Hematopoietic multipotent progenitor cell treated with erythropoietin and hydrocortisone succinate and interleukin-3 and kit ligand, for 15 days (in vitro differentiated cells): ENCODE results near the gene CAD.

ENCODE experiments used
- DNase-seq: peaks from one replicate; pipeline ENCODE4 v3.0.0-alpha.2; 2015; ENCODE audit warnings: low spot score

CAD gene

DNA sequence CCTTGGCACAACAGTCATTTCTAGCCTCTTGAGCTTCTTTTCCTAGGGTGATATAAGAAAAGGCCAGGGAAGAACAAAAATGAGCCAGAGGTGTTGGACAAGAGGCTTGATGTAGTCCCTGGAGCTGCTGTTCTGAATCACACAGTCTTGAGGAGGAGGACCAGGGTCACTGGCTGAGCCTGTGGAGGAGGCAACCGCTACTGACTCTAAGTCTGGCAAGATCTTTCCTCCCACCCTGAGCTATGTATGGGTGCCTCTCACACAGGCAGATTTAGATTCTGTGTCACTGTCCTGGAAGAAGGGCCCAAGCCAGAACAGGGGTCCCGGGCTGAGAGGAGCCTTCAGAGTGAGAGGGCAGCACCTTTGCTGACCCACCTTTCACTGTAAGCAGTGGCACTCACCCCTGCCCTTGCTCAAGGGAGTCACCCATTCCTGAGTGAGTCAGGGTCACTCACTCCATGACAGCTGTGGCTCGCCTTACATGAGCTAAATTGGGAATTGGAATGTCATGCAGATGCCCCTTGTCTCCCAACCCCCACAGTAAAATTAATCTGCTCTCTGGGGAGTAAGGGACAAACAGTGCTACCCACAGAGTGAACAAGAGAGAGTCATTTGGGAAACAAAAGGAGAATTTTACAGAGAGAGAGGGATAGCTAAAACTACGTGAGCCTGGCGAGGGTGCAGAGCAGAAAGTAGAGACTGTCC, 64.8 kb downstream of the CAD start, which contains the start of gene TRIM54:
Gene TRIM54, plus strand, starts transcription at position 575 of the 705 bp plus-strand sequence. CDS start 303 bp downstream, outside the sequence.
- no peak for DNase-seq

DNA sequence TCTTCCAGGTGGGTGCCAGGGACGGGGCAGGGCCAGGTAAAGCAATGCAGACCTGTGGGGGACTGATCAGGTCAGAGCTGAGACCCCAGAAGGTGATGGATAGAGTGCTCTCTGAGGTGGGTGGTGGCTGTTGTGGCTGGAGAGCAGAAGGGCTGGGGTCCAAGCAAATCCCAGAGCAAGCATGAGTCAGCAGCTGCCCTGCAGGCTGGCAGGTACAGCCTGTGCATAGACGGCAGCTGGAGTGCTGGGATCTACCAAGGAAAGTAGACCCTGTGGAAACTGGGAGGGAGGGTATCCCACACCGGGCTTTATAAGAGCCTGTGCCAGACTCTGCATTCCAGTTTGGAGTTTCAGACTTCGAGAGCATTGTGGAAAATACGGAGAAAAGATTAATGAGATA, 65.7 kb downstream of the CAD start:
- DNase-seq = no peak

GRCh38 chr2:27284996-27285395, 67.8 kb downstream of the CAD start:
- DNase-seq = no peak

DNA sequence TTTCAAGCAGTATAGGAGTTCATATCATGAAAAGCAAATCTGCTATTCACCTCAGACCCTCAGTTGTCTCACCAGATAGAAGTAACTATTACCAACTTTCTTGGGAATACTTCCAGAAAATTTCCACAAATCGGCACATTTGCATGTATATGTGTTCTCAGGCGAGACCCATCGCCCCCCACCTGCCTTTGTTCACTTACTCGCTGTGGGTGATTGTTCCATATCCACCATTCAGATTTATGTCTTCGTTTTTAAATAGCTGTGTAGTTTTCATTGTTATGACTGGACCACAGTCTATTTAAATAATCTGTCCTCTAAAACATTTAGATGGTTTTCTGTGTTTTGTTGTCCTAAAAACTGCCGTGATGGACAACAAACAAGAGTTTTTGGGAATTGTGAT, 68.3 kb downstream of the CAD start:
- DNase-seq = no peak

GRCh38 chr2:27288610-27289009, 71.4 kb downstream of the CAD start:
- no peak for DNase-seq

DNA sequence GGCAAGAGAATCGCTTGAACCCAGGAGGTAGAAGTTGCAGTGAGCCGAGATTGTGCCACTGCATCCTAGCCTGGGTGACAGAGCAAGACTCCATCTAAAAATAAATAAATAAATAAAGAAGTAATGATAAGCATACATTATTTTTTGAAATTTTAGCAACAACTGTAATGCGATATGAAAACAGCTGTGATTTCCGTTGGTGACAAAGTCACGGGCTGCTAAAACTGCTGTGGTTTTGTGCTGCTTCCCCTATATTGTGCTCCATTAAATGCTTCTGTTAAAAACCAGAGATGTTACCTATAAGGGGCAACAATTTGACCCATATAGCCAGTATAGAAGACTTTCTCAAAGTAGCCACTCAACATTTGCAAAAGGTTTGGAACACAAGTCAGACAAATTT, 73.4 kb downstream of the CAD start:
- DNase-seq = no peak

- no peak for DNase-seq
These were observed 74.7 kb downstream of the CAD start for GRCh38 chr2:27291865-27292264.
